Large intestine (tissue), 3 donors: ENCODE measurements around the gene PSME3. TPM values are rescaled to one million over a fixed set of nuclear protein-coding genes. Genes with fewer than 3 reads are reported as not detected.
"Not testable (repeated sequence)": the region's sequence is repeated elsewhere in the genome, so short reads cannot be mapped to it uniquely, and the experiment has no call there.

Source experiments
- DNase-seq, 2 donors: peaks; one replicate each; pipeline versions ENCODE4 v3.0.0 to v3.0.0-alpha.2; 2013
- H3K27ac ChIP-seq: one replicate; pipeline ENCODE4 v1.5.1; 2013; ENCODE audit warnings: low read length
- H3K27me3 ChIP-seq: 2 replicates; pipeline ENCODE4 v1.6.1; 2013; ENCODE audit warnings: low read length; ENCODE audit not compliant: control insufficient read depth, insufficient read depth
- H3K36me3 ChIP-seq: 2 replicates; pipeline ENCODE4 v1.6.1; 2013; ENCODE audit warnings: low read length; ENCODE audit not compliant: control insufficient read depth, insufficient read depth
- H3K4me1 ChIP-seq: one replicate; pipeline ENCODE4 v1.6.1; 2013; ENCODE audit warnings: low read length; ENCODE audit not compliant: control insufficient read depth, insufficient read depth
- H3K4me3 ChIP-seq: one replicate; pipeline ENCODE4 v1.5.1; 2013; ENCODE audit warnings: low read length
- H3K9me3 ChIP-seq: one replicate; pipeline ENCODE4 v1.6.1; 2013; ENCODE audit warnings: mild to moderate bottlenecking, low read depth, low read length, moderate library complexity; ENCODE audit not compliant: control insufficient read depth
- WGBS: methylation state at CpG from one replicate; pipeline ENCODE4 v1.1.5; 2013; ENCODE audit warnings: low lambda C conversion rate; ENCODE audit not compliant: insufficient coverage; 5-methylcytosine and 5-hydroxymethylcytosine counted together
- polyA plus RNA-seq: library from polyadenylated mRNA; unstranded; fragments of 120-200 nt; gene quantifications from one replicate; pipeline ENCODE4 v1.2.1, GENCODE V29; 2013

Gene PSME3
- polyA plus RNA-seq, 1 donor: 71.4 TPM

DNA sequence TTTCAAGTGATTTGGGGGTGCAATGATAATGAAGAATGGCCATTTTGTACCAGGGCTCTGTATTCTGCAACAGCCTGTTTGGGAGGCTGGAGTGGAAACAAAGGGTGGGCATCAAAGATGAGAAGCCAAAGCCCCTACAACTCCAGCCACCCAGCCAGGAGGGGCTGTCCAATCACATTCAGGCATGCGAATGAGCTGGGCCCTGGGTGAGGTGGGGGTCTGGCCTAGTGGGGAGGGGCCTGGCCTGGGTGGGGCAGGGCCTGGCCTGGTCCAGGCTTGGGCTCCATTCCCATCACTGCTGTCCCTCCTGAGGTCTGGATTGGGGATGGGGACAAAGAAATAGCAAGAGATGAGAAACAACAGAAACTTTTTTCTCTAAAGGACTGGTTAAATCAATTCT, 24.2 kb downstream of the PSME3 start:
- no CpG with 5 or more reads among the region's 1 CpG for WGBS
- DNase-seq: no peak
- H3K4me3 ChIP-seq: no peak overlapping the region
- no peaks in the 10 kb centered on the region for H3K27me3 ChIP-seq
- peaks cover 11% of the 10 kb centered on the region for H3K4me1 ChIP-seq
- no peaks in the 10 kb centered on the region for H3K9me3 ChIP-seq
- no peaks in the 10 kb centered on the region for H3K36me3 ChIP-seq
- no peak overlapping the region for H3K27ac ChIP-seq

DNA sequence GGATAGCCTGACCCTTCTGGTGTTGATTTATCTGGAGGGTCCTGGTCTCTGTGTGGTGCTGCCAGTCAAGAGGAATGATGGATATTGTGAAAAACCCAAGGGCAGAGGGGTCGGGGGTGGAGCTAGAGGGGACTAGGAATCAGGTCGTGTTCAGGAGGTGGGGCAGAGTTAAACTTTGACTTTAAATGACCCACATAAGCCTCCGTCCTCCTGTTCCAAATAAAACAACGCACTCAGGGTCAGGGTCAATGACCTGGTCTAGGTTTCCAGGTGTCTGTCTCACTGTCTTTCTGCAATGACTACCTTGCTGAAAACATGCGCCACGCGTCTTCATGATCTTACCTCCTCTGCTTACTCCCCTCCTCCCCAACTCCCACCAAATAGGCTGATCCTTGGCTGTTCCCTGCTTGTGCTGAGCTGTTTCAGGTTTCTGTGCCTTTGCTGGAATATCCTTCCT, 32.5 kb downstream of the PSME3 start:
- H3K27me3 ChIP-seq: no peaks in the 10 kb centered on the region
- H3K9me3 ChIP-seq: peaks cover 2% of the 10 kb centered on the region
- H3K4me3 ChIP-seq: no peak overlapping the region
- peaks cover 13% of the 10 kb centered on the region for H3K4me1 ChIP-seq
- H3K36me3 ChIP-seq: no peaks in the 10 kb centered on the region
- no CpG with 5 or more reads among the region's 7 CpGs for WGBS
- DNase-seq: no peak
- H3K27ac ChIP-seq: no peak overlapping the region

DNA sequence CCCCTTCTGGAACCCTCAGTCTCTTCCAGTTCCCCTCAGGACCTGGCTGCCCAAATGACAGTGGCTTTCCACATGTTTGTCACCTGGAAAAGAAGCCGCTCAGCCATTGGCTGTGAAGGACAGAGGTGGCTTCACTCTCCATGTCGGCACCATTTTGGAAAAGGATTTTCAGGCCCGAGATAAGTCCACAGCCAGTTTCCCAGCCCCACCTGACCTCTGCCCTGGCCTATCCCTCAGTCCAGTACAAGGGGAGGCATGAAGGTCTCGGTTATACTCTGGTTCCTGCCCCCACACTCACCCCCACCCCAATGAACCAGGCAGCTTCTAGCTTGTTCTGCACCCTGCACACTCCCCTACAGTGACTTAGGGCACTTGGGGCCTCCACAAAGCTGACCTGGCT, 33.0 kb downstream of the PSME3 start:
- peaks cover 7% of the 10 kb centered on the region for H3K9me3 ChIP-seq
- DNase-seq: no peak
- H3K4me3 ChIP-seq: no peak overlapping the region
- H3K27ac ChIP-seq: no peak overlapping the region
- H3K36me3 ChIP-seq: no peaks in the 10 kb centered on the region
- H3K4me1 ChIP-seq: peaks cover 13% of the 10 kb centered on the region
- whole genome bisulfite sequencing: no CpG with 5 or more reads among the region's 4 CpGs
- no peaks in the 10 kb centered on the region for H3K27me3 ChIP-seq

DNA sequence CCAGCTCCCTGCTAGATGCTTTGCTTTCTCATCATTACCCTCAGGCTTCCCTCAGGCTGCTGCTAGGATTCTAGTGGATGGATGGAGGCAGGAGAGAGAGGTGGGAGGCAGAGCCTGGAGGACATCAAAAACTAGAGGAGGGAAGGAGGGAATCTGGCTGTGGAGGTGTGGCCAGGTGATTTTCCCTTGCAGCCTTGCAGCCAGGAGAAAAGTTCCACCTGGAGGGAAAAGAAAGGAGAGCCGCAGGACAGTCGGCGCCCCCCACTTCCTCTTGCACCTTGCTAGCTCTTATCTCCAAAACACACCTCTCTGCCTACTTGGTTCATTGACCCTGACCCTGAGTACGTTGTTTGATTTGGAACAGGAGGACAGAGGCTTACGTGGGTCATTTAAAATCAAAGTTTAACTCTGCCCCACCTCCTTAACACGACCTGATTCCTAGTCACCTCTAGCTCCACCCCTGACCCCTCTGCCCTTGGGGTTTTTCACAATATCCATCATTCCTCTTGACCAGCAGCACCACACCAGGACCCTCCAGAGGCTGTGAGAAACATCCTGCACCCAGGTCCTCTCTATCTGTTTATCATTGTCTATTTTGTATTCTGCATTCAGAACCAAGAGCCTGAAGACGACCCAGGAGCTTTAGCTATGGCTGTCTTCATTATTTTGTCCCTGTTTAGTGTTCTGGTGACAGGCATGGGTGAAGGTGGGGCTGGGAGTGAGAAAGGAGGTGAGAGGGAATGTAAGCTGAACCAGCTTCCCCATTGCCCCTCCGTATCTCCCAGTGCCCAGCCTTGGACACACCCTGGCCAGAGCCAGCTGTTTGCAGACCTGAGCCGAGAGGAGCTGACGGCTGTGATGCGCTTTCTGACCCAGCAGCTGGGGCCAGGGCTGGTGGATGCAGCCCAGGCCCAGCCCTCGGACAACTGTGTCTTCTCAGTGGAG, 33.7 kb downstream of the PSME3 start:
- H3K27me3 ChIP-seq: no peaks in the 10 kb centered on the region
- H3K27ac ChIP-seq: no peak overlapping the region
- peaks cover 8% of the 10 kb centered on the region for H3K9me3 ChIP-seq
- H3K36me3 ChIP-seq: no peaks in the 10 kb centered on the region
- peak in 1 of 2 donors; percentile 48 for DNase-seq
- H3K4me1 ChIP-seq: peaks cover 17% of the 10 kb centered on the region
- H3K4me3 ChIP-seq: no peak overlapping the region
- WGBS: no CpG with 5 or more reads among the region's 12 CpGs

DNA sequence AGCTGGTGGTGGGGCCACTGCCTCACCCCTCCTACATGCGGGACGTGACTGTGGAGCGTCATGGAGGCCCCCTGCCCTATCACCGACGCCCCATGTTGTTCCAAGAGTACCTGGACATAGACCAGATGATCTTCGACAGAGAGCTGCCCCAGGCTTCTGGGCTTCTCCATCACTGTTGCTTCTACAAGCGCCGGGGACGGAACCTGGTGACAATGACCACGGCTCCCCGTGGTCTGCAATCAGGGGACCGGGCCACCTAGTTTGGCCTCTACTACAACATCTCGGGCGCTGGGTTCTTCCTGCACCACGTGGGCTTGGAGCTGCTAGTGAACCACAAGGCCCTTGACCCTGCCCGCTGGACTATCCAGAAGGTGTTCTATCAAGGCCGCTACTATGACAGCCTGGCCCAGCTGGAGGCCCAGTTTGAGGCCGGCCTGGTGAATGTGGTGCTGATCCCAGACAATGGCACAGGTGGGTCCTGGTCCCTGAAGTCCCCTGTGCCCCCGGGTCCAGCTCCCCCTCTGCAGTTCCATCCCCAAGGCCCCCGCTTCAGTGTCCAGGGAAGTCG, 34.6 kb downstream of the PSME3 start:
- not testable (repeated sequence) for DNase-seq, H3K9me3 ChIP-seq, H3K27me3 ChIP-seq, H3K4me3 ChIP-seq, H3K36me3 ChIP-seq, H3K27ac ChIP-seq
- peaks cover 24% of the 10 kb centered on the region for H3K4me1 ChIP-seq
- WGBS: no CpG with 5 or more reads among the region's 21 CpGs

DNA sequence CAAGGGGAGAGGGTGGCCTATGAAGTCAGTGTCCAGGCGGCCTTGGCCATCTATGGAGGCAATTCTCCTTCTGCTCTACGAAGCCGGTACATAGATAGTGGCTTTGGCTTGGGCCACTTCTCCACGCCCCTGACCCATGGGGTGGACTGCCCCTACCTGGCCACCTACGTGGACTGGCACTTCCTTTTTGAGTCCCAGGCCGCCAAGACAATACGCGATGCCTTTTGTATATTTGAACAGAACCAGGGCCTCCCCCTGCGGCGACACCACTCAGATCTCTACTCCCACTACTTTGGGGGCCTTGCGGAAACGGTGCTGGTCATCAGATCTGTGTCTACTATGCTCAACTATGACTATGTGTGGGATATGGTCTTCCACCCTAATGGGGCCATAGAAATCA, 35.1 kb downstream of the PSME3 start:
- DNase-seq: no peak
- H3K4me1 ChIP-seq: peaks cover 24% of the 10 kb centered on the region
- no peak overlapping the region for H3K27ac ChIP-seq
- no peaks in the 10 kb centered on the region for H3K27me3 ChIP-seq
- H3K4me3 ChIP-seq: no peak overlapping the region
- peaks cover 8% of the 10 kb centered on the region for H3K9me3 ChIP-seq
- no peaks in the 10 kb centered on the region for H3K36me3 ChIP-seq
- no CpG with 5 or more reads among the region's 12 CpGs for WGBS

DNA sequence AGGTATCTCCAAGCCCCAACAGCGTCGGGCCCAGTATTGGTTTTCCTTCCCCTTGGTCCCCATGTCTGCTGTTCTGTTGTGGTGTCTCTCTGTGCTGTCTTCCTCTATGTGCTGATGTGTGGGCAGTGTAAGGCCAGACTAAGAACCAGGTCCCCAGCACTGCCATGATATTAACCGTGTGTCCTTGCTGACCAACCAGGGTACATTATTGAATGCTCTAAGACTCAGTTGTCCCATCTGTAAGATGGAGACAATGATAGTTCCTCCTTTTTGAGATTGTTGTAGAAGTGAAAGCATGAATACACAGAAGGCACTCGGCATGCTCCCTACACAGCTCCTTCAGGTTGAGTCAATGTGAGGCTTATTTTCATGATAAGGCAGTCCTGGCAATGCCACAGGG, 38.5 kb downstream of the PSME3 start:
- DNase-seq: no peak
- peaks cover 19% of the 10 kb centered on the region for H3K4me1 ChIP-seq
- H3K27me3 ChIP-seq: no peaks in the 10 kb centered on the region
- peak overlapping the region; percentile 52 for H3K27ac ChIP-seq
- peaks cover 8% of the 10 kb centered on the region for H3K9me3 ChIP-seq
- no CpG with 5 or more reads among the region's 4 CpGs for WGBS
- no peaks in the 10 kb centered on the region for H3K36me3 ChIP-seq
- no peak overlapping the region for H3K4me3 ChIP-seq

DNA sequence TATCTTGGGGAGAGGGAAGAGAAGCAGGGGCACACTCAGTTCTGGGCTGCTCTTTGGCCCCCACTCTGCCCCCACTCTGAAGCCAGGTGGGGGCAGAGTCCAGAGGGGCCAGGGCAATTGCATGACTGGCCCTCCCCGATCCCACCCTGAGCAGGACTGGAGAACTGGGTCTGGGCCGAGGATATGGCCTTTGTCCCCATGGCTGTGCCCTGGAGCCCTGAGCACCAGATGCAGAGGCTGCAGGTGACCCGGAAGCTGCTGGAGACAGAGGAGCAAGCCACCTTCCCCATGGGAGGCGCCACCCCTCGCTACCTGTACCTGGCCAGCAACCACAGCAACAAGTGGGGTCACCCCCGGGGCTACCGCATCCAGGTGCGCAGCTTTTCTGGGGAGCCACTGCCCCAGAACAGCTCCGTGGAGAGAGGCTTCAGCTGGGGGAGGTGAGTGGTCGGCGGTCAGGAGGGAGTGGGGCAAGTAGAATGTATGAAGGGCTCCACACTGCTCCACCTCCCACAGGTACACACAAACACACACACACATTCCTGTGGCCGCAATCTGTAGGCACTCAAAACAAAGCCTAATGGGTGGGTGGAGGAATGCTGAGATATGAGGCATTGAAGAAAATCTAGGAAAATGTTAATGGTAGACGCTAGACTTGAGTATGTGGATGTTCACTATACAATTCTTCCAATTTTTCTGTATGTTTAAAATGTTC, 39.2 kb downstream of the PSME3 start:
- no peaks in the 10 kb centered on the region for H3K27me3 ChIP-seq
- peak; percentile 59 to 71 for DNase-seq
- H3K9me3 ChIP-seq: peaks cover 8% of the 10 kb centered on the region
- no CpG with 5 or more reads among the region's 13 CpGs for WGBS
- no peak overlapping the region for H3K4me3 ChIP-seq
- peaks cover 16% of the 10 kb centered on the region for H3K4me1 ChIP-seq
- H3K27ac ChIP-seq: peak overlapping the region; percentile 52
- H3K36me3 ChIP-seq: no peaks in the 10 kb centered on the region

DNA sequence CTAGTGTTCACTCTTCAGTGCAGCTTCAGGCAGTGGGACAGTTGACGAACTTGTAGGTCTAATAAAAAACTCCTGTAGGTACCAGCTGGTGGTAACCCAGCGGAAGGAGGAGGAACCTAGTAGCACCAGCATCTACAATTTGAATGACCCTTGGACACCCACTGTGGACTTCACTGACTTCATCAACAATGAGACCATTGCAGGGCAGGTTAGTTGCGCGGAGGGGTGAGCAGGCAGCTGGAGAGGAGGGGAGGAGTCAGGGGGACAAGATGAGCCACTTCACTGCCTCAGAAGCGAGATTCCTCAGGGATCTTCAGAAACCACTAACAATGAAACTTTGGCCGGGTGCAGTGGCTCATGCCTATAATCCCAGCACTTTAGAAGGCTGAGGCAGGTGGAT, 40.1 kb downstream of the PSME3 start:
- Histone ChIP-seq H3K27ac (no peak overlapping the region), H3K27me3 (no peaks in the 10 kb centered on the region), H3K4me1 (peaks cover 24% of the 10 kb centered on the region), H3K36me3 (no peaks in the 10 kb centered on the region), H3K4me3 (no peak overlapping the region), H3K9me3 (peaks cover 8% of the 10 kb centered on the region)
- WGBS: no CpG with 5 or more reads among the region's 6 CpGs
- no peak for DNase-seq

DNA sequence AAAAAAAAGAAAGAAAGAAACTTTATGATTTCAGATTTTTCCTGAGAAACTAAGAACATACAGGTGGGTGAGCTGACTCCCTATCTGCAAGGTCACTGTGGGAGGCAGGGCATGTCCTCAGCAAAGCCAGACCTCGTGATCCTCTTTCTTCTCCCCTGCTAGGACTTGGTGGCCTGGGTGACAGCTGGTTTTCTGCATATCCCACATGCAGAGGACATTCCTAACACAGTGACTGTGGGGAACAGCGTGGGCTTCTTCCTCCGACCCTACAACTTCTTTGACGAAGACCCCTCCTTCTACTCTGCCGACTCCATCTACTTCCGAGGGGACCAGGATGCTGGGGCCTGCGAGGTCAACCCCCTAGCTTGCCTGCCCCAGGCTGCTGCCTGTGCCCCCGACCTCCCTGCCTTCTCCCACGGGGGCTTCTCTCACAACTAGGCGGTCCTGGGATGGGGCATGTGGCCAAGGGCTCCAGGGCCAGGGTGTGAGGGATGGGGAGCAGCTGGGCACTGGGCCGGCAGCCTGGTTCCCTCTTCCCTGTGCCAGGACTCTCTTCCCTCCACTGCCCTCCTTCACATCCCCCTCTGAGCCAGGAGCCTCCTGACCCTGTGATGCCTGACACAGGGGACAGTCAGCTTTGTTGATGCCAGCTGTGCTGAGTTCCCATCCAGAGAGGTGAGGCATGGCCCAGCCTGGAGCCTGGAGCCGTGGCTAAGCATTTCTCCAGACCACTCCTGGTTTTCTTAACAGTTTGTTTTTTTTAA, 40.9 kb downstream of the PSME3 start:
- not testable (repeated sequence) for H3K4me3 ChIP-seq, H3K27me3 ChIP-seq, H3K36me3 ChIP-seq, H3K9me3 ChIP-seq, H3K27ac ChIP-seq, DNase-seq
- WGBS: no CpG with 5 or more reads among the region's 12 CpGs
- peaks cover 30% of the 10 kb centered on the region for H3K4me1 ChIP-seq
